Hepatocyte (in vitro differentiated cells): ENCODE results near the gene INPP5K. TPM values are rescaled to one million over a fixed set of nuclear protein-coding genes. Genes with fewer than 3 reads are reported as not detected.

ENCODE experiments used
- DNase-seq: peaks from one replicate; pipeline ENCODE4 v3.0.0-alpha.2; 2016; ENCODE audit warnings: low spot score
- H2AFZ ChIP-seq: fragments of 200-600 bp; sonication (generic); 2 replicates; pipeline ENCODE4 v1.6.0; 2016; ENCODE audit warnings: antibody characterized with exemption, mild to moderate bottlenecking
- H3K27ac ChIP-seq: fragments of 200-600 bp; sonication (generic); 2 replicates; pipeline ENCODE4 v1.5.1; 2016; ENCODE audit warnings: mild to moderate bottlenecking
- H3K27me3 ChIP-seq: fragments of 200-600 bp; sonication (generic); 2 replicates; pipeline ENCODE4 v1.6.1; 2016
- H3K36me3 ChIP-seq: fragments of 200-600 bp; sonication (generic); replicated peaks from 2 replicates; pipeline ENCODE4 v1.5.1; 2016; ENCODE audit warnings: low read depth; ENCODE audit not compliant: insufficient read depth
- H3K4me1 ChIP-seq: fragments of 200-600 bp; sonication (generic); 2 replicates; pipeline ENCODE4 v1.5.1; 2016; ENCODE audit warnings: mild to moderate bottlenecking, moderate library complexity; ENCODE audit not compliant: insufficient read depth
- H3K4me2 ChIP-seq: fragments of 200-600 bp; sonication (generic); 2 replicates; pipeline ENCODE4 v1.6.0; 2016
- H3K4me3 ChIP-seq: fragments of 200-600 bp; sonication (generic); 2 replicates; pipeline ENCODE4 v1.5.1; 2016; ENCODE audit warnings: mild to moderate bottlenecking
- H3K79me2 ChIP-seq: fragments of 200-600 bp; sonication (generic); 2 replicates; pipeline ENCODE4 v1.6.0; 2017; ENCODE audit warnings: mild to moderate bottlenecking
- H3K9me2 ChIP-seq: fragments of 200-600 bp; sonication (generic); replicated peaks from 2 replicates; pipeline ENCODE4 v1.6.0; 2017; ENCODE audit warnings: mild to moderate bottlenecking; ENCODE audit not compliant: insufficient read depth
- H3K9me3 ChIP-seq: fragments of 200-600 bp; sonication (generic); 2 replicates; pipeline ENCODE4 v1.5.1; 2016; ENCODE audit warnings: low read depth, mild to moderate bottlenecking
- H4K20me1 ChIP-seq: fragments of 200-600 bp; sonication (generic); 2 replicates; pipeline ENCODE4 v1.6.0; 2016; ENCODE audit warnings: mild to moderate bottlenecking; ENCODE audit not compliant: insufficient read depth, poor library complexity, severe bottlenecking
- EZH2 ChIP-seq: fragments of 200-600 bp; sonication (generic); IDR thresholded peaks from 2 replicates; pipeline ENCODE4 v1.6.1; 2016; ENCODE audit warnings: antibody characterized with exemption, mild to moderate bottlenecking, borderline replicate concordance
- EZH2phosphoT487 ChIP-seq: fragments of 200-600 bp; sonication (generic); IDR thresholded peaks from one replicate; pipeline ENCODE4 v1.6.1; 2018; ENCODE audit warnings: antibody characterized with exemption, mild to moderate bottlenecking, low read depth, moderate library complexity; ENCODE audit not compliant: unreplicated experiment, severe bottlenecking
- WGBS: methylation state at CpG from one replicate; pipeline ENCODE4 v1.1.6; 2016; ENCODE audit warnings: low lambda C conversion rate; ENCODE audit errors: missing lambda C conversion rate; 5-methylcytosine and 5-hydroxymethylcytosine counted together
- polyA plus RNA-seq: library from polyadenylated mRNA; unstranded; fragments of >200 nt; fragmentation: Nextera tagmentation; extraction: Ambion mirVana; gene quantifications from 2 replicates; pipeline ENCODE4 v1.2.1, GENCODE V29; 2016
- total RNA-seq: library from RNA; depleted of rRNA; stranded (reverse); fragments of >200 nt; gene quantifications from 2 replicates; pipeline ENCODE4 v1.2.3, GENCODE V29; 2014
- TF ChIP-seq, protein P1 (sequence below): fragments of 200-600 bp; sonication (generic); IDR thresholded peaks from 2 replicates; pipeline ENCODE4 v1.5.1; 2016; ENCODE audit warnings: antibody characterized with exemption, mild to moderate bottlenecking; ENCODE audit not compliant: poor library complexity

INPP5K gene
- total and polyA plus RNA-seq, 2 experiments from 2014 or later = 34.7 to 40.4 TPM

GRCh38 chr17:1548032-1548431 is 31.6 kb upstream of the INPP5K start:
- H3K27me3 ChIP-seq = no peaks in the 10 kb centered on the region
- DNase-seq = no peak
- H3K9me3 ChIP-seq = no peaks in the 10 kb centered on the region
- WGBS = 94% methylated on average over 18 of the region's 18 CpGs
- no peak overlapping the region for H2AFZ ChIP-seq
- no peak for TF ChIP-seq EZH2phosphoT487
- H3K4me2 ChIP-seq = no peak overlapping the region
- H3K27ac ChIP-seq = no peak overlapping the region
- no peak overlapping the region for H3K4me3 ChIP-seq
- H3K36me3 ChIP-seq = no peaks in the 10 kb centered on the region
- peaks cover 7% of the 10 kb centered on the region for H3K79me2 ChIP-seq
- no peaks in the 10 kb centered on the region for H4K20me1 ChIP-seq
- no peaks in the 10 kb centered on the region for H3K9me2 ChIP-seq
- peaks cover 4% of the 10 kb centered on the region for H3K4me1 ChIP-seq

DNA sequence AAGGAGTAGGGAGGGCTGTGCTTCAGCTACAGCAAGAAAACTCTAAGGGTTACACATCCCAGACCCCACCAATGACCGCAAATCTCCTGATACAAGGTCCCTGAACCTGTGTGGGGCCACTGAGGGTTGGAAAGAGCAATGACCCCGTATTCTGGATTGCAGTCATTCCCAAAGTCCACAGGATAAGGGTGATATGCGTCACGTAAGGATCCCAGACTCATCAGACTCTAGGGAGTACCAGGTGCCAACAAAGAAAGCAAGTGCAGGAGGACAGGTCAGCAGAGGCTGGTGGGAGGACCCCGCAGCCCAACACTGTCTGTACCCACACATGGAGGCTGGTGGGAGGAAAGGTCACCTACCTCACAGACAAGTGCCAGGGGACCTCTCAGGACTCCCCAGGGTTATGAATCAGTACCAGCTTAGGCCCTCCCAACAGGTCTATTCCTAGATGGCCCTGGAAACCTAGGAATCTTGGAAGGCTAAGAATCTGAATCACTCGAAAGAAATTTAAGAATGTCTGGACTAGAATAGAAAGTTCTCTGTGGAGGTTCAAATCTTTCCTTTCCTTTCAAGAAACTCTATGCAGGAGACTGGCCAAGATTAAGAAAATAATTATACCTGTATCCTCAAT is 30.0 kb upstream of the INPP5K start:
- H3K27me3 ChIP-seq = no peaks in the 10 kb centered on the region
- no peaks in the 10 kb centered on the region for H3K79me2 ChIP-seq
- WGBS = 89% methylated on average over 6 of the region's 6 CpGs
- no peak for TF ChIP-seq EZH2phosphoT487
- no peak for TF ChIP-seq EZH2
- TF ChIP-seq, protein P1, sequence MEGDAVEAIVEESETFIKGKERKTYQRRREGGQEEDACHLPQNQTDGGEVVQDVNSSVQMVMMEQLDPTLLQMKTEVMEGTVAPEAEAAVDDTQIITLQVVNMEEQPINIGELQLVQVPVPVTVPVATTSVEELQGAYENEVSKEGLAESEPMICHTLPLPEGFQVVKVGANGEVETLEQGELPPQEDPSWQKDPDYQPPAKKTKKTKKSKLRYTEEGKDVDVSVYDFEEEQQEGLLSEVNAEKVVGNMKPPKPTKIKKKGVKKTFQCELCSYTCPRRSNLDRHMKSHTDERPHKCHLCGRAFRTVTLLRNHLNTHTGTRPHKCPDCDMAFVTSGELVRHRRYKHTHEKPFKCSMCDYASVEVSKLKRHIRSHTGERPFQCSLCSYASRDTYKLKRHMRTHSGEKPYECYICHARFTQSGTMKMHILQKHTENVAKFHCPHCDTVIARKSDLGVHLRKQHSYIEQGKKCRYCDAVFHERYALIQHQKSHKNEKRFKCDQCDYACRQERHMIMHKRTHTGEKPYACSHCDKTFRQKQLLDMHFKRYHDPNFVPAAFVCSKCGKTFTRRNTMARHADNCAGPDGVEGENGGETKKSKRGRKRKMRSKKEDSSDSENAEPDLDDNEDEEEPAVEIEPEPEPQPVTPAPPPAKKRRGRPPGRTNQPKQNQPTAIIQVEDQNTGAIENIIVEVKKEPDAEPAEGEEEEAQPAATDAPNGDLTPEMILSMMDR = no peak
- peaks cover 4% of the 10 kb centered on the region for H3K4me1 ChIP-seq
- no peaks in the 10 kb centered on the region for H3K9me2 ChIP-seq
- no peaks in the 10 kb centered on the region for H3K9me3 ChIP-seq
- peak overlapping the region; percentile 70 for H3K27ac ChIP-seq
- no peaks in the 10 kb centered on the region for H4K20me1 ChIP-seq
- H3K4me3 ChIP-seq = no peak overlapping the region
- no peak overlapping the region for H2AFZ ChIP-seq
- no peaks in the 10 kb centered on the region for H3K36me3 ChIP-seq
- no peak overlapping the region for H3K4me2 ChIP-seq
- DNase-seq = no peak

- Histone ChIP-seq H3K4me3 (no peak overlapping the region), H3K9me3 (no peaks in the 10 kb centered on the region), H3K9me2 (no peaks in the 10 kb centered on the region), H2AFZ (no peak overlapping the region), H3K27ac (peak overlapping the region; percentile 70), H3K36me3 (no peaks in the 10 kb centered on the region), H3K4me1 (peaks cover 4% of the 10 kb centered on the region), H3K79me2 (no peaks in the 10 kb centered on the region), H3K4me2 (no peak overlapping the region), H3K27me3 (no peaks in the 10 kb centered on the region), H4K20me1 (no peaks in the 10 kb centered on the region)
- TF ChIP-seq EZH2phosphoT487 (no peak), EZH2 (no peak)
- TF ChIP-seq, protein P1 = no peak
- 88% methylated on average over 6 of the region's 9 CpGs for WGBS
- DNase-seq = no peak
Observed at GRCh38 chr17:1545618-1546017, 29.2 kb upstream of the INPP5K start.

- DNase-seq = no peak
- H3K27ac ChIP-seq = no peak overlapping the region
- peaks cover 4% of the 10 kb centered on the region for H3K4me1 ChIP-seq
- no peaks in the 10 kb centered on the region for H4K20me1 ChIP-seq
- no peak overlapping the region for H3K4me3 ChIP-seq
- H3K79me2 ChIP-seq = no peaks in the 10 kb centered on the region
- H3K9me2 ChIP-seq = no peaks in the 10 kb centered on the region
- H3K4me2 ChIP-seq = no peak overlapping the region
- H3K9me3 ChIP-seq = no peaks in the 10 kb centered on the region
- TF ChIP-seq, protein P1 = no peak
- no peak for TF ChIP-seq EZH2
- no peak for TF ChIP-seq EZH2phosphoT487
- 85% methylated on average over 8 of the region's 8 CpGs for WGBS
- no peak overlapping the region for H2AFZ ChIP-seq
- H3K27me3 ChIP-seq = no peaks in the 10 kb centered on the region
- peaks cover 4% of the 10 kb centered on the region for H3K36me3 ChIP-seq
Observed at GRCh38 chr17:1542316-1542715, 25.9 kb upstream of the INPP5K start.
